Heart left ventricle (tissue), 16 donors: ENCODE results near the gene U2AF1L4. TPM values are rescaled to one million over a fixed set of nuclear protein-coding genes. Genes with fewer than 3 reads are reported as not detected.

Source experiments
- ATAC-seq, 4 donors: fragments of 200-7000 bp; cut with Tn5 transposase; one replicate each; pipeline ENCODE4 v1.9.1; 2020 to 2022; ENCODE audit warnings: moderate library complexity in 4 of 4, mild to moderate bottlenecking in 3 of 4, moderate number of reproducible peaks in 1 of 4
- DNase-seq, 5 donors: peaks; one replicate each; pipeline ENCODE4 v3.0.0-alpha.2; 2020
- H3K27ac ChIP-seq, 12 donors: fragments of 200-600 bp; sonication (generic) in 4 of 12; one replicate each; pipeline versions ENCODE4 v1.5.0 to v1.8.0; 2016 to 2022; ENCODE audit warnings: mild to moderate bottlenecking in 2 of 12
- H3K27me3 ChIP-seq, 9 donors: fragments of 200-600 bp; sonication (generic) in 2 of 9; one replicate each; pipeline versions ENCODE4 v1.5.1 to v1.8.0; 2016 to 2022; ENCODE audit warnings: mild to moderate bottlenecking in 3 of 9
- H3K36me3 ChIP-seq, 9 donors: fragments of 200-600 bp; sonication (generic) in 2 of 9; one replicate each; pipeline versions ENCODE4 v1.5.0 to v1.8.0; 2018 to 2022; ENCODE audit warnings: mild to moderate bottlenecking in 2 of 9
- H3K4me1 ChIP-seq, 12 donors: fragments of 200-600 bp; sonication (generic) in 4 of 12; one replicate each; pipeline versions ENCODE4 v1.5.0 to v1.8.0; 2016 to 2022; ENCODE audit warnings: mild to moderate bottlenecking in 3 of 12
- H3K4me3 ChIP-seq, 12 donors: fragments of 200-600 bp; sonication (generic) in 4 of 12; one replicate each; pipeline versions ENCODE4 v1.5.0 to v1.8.0; 2017 to 2022; ENCODE audit warnings: mild to moderate bottlenecking in 9 of 12, moderate library complexity in 4 of 12
- H3K9me3 ChIP-seq, 12 donors: fragments of 200-600 bp; sonication (generic) in 4 of 12; one replicate each; pipeline versions ENCODE4 v1.5.0 to v1.8.0; 2016 to 2022; ENCODE audit warnings: mild to moderate bottlenecking in 1 of 12
- POLR2A ChIP-seq, 2 donors: fragments of 450-650 bp; IDR thresholded peaks; one replicate each; pipeline ENCODE4 v1.6.1; 2017; ENCODE audit warnings: antibody characterized with exemption in 2 of 2, mild to moderate bottlenecking in 2 of 2, moderate library complexity in 2 of 2
- WGBS, 4 donors: extraction: QIAGEN DNeasy Blood & Tissue Kit in 2 of 4; methylation state at CpG; one replicate each; pipeline versions ENCODE4 v1.1.5 to v1.1.7; 2013 to 2018; 5-methylcytosine and 5-hydroxymethylcytosine counted together
- intact Hi-C, 10 donors: fragments of 100-400 bp; cut with DNase I; formaldehyde crosslinking; loops; one replicate each; pipeline versions ENCODE4 v1.11.1 to v1.14.2; 2022
- polyA plus RNA-seq, 2 donors: library from polyadenylated mRNA; stranded (reverse); fragments of 200-250 nt; gene quantifications; one replicate each; pipeline ENCODE4 v1.2.3, GENCODE V29; 2013
- total RNA-seq, 9 donors: library from RNA; depleted of rRNA in 2 of 9; stranded (reverse); fragments of >200 nt in 2 of 9; fragmentation: NEBNext Ultra II Directional in 3 of 9; extraction: Animal tissue kit (Norgen Biotek cat#: 25700) in 3 of 9; gene quantifications; one replicate each; pipeline versions ENCODE4 v1.1.0 to v1.2.4, GENCODE V29; 2016 to 2023
- TF ChIP-seq, protein P1 (sequence below), 12 donors: fragments of 200-600 bp; sonication (generic) in 4 of 12; IDR thresholded peaks; one replicate each; pipeline versions ENCODE4 v1.5.0 to v1.8.0; 2018 to 2022; ENCODE audit warnings: antibody characterized with exemption in 12 of 12, mild to moderate bottlenecking in 5 of 12
- donor health status: ischemic (EF 13 %, LVEDD 7.1; RV severe dilation, severe dysfunction).
- donor health status: healthy with polysubstance abuse.
- donor health status: DM: no; HTN: yes; CAD: no.
- donor health status: DM: no; HTN: no; CAD: no.
- donor health status: ischemic (EF 25% LVEDD 6.9; RV normal size, moderate dysfunction).
- donor health status: ischemic (EF 25% LVEDD 5.7; RV mildly dilated, moderate dysfunction).
- donor health status: healthy.
- donor health status: DM: yes; HTN: yes; CAD: no.
- donor health status: ischemic (EF 35%, LVEDD 5.7; RV mildly dilated, moderate dysfunction).
- donor health status: nonischemic (EF 11% LVEDD 7.7; RV severe dilation, severe dysfunction).
- donor health status: DM: yes; HTN: yes; CAD: no.
- donor health status: PGD.
- donor health status: ischemic (EF 29% LVEDD 5.4; RV normal size, mild dysfunction).
- donor health status: nonischemic (EF 23%, LVEDD 6.1; RV moderate dilation, normal function).

U2AF1L4 gene
- total and polyA plus RNA-seq, 11 donors = 7.2 to 32.8 (median 20.9) TPM

DNA sequence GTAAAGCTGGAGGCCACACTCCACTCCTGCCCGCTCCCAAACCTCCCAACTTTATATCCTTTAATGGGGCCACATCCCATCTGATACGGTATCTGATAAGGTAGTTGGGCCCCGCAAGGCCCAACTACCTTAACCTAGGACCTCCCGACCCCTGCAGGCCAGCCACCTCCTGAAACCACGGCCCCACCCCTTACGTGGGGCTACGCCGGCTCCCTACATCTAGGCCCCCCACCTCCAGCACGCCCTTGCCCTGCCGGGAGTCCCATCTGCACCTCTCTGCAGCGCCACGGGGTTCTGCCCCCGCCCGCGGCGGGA, 5.2 kb downstream of the U2AF1L4 start:
- H3K36me3 ChIP-seq = peaks cover 0 to 50% (median 45%) of the 10 kb centered on the region in 9 donors
- peak overlapping the region; percentile 20 to 80 (median 64) for H3K4me3 ChIP-seq
- no peaks in the 10 kb centered on the region for H3K27me3 ChIP-seq
- WGBS, 4 donors = 1 to 4% (median 3%) methylated on average over 16 of the region's 16 CpGs
- intact Hi-C loops = loop anchor here in 4 of 10 donors (1.0 to 10.0 kb wide), 4 partner anchors 17 to 315 kb away; partner anchors contain the start of genes LRFN3 (in 2 of the 4), HSPB6 (in 1 of the 4), THAP8 (in 1 of the 4) and WDR62 (in 1 of the 4)
- H3K9me3 ChIP-seq = no peaks in the 10 kb centered on the region
- DNase-seq (no peak), ATAC-seq (no peak)
- no peak for TF ChIP-seq POLR2A (IDR thresholded peaks at IDR 0.05)
- TF ChIP-seq, protein P1, sequence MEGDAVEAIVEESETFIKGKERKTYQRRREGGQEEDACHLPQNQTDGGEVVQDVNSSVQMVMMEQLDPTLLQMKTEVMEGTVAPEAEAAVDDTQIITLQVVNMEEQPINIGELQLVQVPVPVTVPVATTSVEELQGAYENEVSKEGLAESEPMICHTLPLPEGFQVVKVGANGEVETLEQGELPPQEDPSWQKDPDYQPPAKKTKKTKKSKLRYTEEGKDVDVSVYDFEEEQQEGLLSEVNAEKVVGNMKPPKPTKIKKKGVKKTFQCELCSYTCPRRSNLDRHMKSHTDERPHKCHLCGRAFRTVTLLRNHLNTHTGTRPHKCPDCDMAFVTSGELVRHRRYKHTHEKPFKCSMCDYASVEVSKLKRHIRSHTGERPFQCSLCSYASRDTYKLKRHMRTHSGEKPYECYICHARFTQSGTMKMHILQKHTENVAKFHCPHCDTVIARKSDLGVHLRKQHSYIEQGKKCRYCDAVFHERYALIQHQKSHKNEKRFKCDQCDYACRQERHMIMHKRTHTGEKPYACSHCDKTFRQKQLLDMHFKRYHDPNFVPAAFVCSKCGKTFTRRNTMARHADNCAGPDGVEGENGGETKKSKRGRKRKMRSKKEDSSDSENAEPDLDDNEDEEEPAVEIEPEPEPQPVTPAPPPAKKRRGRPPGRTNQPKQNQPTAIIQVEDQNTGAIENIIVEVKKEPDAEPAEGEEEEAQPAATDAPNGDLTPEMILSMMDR (IDR thresholded peaks at IDR 0.05) = peak in 1 of 12 donors; percentile 3
- H3K27ac ChIP-seq = peak overlapping the region in 11 of 12 donors; percentile 38 to 89 (median 64)
- H3K4me1 ChIP-seq = peaks cover 7 to 52% (median 23%) of the 10 kb centered on the region in 12 donors

DNA sequence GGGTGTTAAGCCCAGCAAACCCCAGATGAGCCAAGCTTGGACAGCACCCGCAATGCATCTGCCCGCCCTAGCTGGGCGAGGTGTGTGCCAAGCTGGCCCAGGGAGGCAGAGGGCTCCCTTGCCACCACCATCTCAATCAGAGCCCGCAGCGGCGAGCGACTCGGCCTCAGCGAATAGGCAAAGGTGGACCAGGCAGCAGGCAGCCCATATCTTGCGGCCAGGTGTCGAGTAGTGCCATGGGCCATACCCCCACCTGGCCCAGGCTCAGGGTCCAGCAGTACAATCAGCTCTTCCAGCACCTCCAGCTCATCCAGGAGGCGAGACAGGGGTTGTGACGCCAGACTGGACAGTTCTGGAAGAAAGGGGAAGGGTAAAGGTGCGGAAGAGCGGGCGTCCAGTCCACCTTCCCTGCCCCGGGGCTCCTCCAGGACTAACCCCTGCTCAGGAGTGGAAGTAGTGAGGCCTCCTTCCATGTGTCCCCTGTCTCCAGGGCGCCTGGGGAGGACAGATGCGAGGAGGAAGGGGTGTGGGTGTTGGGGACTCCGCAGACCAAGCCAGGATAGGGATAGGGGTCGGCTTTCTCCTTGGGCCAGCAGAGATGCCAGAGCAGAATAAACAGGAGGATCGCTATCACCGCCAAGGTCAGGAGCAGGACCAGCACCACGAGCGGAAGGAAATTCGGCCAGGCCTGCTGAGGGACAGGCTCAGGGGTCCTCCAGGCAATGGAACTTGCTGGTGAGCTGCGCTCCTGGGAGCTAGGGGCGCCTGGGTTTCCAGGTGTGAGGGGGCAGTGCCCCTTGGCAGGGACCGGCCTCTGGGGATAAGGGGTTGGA, 5.7 kb downstream of the U2AF1L4 start:
- TF ChIP-seq POLR2A (IDR thresholded peaks at IDR 0.05) = no peak
- TF ChIP-seq, protein P1 (IDR thresholded peaks at IDR 0.05) = no peak
- no peaks in the 10 kb centered on the region for H3K27me3 ChIP-seq
- no peak for ATAC-seq
- WGBS, 4 donors = 71 to 80% (median 73%) methylated on average over 28 to 29 of the region's 29 CpGs
- H3K27ac ChIP-seq = peak overlapping the region in 5 of 12 donors; percentile 64 to 89 (median 78)
- H3K9me3 ChIP-seq = no peaks in the 10 kb centered on the region
- H3K36me3 ChIP-seq = peaks cover 0 to 56% (median 50%) of the 10 kb centered on the region in 9 donors
- no peak for DNase-seq
- peak overlapping the region in 11 of 12 donors; percentile 42 to 80 (median 65) for H3K4me3 ChIP-seq
- peaks cover 5 to 50% (median 21%) of the 10 kb centered on the region in 12 donors for H3K4me1 ChIP-seq
- intact Hi-C loops = loop anchor here in 4 of 10 donors (1.0 to 10.0 kb wide), 4 partner anchors 18 to 315 kb away; partner anchors contain the start of genes LRFN3 (in 2 of the 4), HSPB6 (in 1 of the 4), THAP8 (in 1 of the 4) and WDR62 (in 1 of the 4)

DNA sequence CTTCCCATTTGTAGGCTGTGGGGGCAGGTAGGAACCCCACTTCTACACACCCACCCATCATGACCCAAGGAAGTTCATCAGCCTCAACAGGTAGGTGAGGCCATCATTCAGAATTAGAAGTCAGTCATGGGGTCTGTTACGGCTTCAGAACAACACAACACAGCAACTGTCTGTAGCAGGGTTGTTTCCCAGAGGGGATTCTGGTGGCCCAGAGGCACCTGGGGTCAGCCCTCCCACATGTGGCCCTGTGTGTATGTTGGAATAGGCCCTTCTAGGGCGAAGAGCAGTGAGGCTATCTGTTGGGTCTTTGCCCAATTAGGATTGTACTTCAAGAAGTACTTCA, 6.4 kb downstream of the U2AF1L4 start:
- DNase-seq (no peak), ATAC-seq (no peak)
- peaks cover 0 to 60% (median 55%) of the 10 kb centered on the region in 9 donors for H3K36me3 ChIP-seq
- H3K27me3 ChIP-seq = no peaks in the 10 kb centered on the region
- peaks cover 3 to 44% (median 15%) of the 10 kb centered on the region in 12 donors for H3K4me1 ChIP-seq
- no peak overlapping the region for H3K27ac ChIP-seq
- 78 to 85% (median 82%) methylated on average over 2 of the region's 2 CpGs for WGBS, 4 donors
- intact Hi-C loops = no loop called here
- no peaks in the 10 kb centered on the region for H3K9me3 ChIP-seq
- no peak overlapping the region for H3K4me3 ChIP-seq
- TF ChIP-seq, protein P1 (IDR thresholded peaks at IDR 0.05) = no peak
- TF ChIP-seq POLR2A (IDR thresholded peaks at IDR 0.05) = no peak
